ENCODE data around the gene NAGK.
"Not testable (repeated sequence)": the region's sequence is repeated elsewhere in the genome, so short reads cannot be mapped to it uniquely, and the experiment has no call there.

- not testable (repeated sequence) for TF ChIP-seq EZH2phosphoT487 (IDR thresholded peaks at IDR 0.05; ENCODE audit: borderline replicate concordance, low read length)
- TF ChIP-seq, protein P1, sequence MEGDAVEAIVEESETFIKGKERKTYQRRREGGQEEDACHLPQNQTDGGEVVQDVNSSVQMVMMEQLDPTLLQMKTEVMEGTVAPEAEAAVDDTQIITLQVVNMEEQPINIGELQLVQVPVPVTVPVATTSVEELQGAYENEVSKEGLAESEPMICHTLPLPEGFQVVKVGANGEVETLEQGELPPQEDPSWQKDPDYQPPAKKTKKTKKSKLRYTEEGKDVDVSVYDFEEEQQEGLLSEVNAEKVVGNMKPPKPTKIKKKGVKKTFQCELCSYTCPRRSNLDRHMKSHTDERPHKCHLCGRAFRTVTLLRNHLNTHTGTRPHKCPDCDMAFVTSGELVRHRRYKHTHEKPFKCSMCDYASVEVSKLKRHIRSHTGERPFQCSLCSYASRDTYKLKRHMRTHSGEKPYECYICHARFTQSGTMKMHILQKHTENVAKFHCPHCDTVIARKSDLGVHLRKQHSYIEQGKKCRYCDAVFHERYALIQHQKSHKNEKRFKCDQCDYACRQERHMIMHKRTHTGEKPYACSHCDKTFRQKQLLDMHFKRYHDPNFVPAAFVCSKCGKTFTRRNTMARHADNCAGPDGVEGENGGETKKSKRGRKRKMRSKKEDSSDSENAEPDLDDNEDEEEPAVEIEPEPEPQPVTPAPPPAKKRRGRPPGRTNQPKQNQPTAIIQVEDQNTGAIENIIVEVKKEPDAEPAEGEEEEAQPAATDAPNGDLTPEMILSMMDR (IDR thresholded peaks at IDR 0.05; ENCODE audit: low read depth, low read length, poor library complexity, severe bottlenecking) = not testable (repeated sequence)
Observed at GRCh38 chr2:71089475-71089874, 21.0 kb downstream of the NAGK start.

Measured in DOHH2 (cell line).